ENCODE measurements around the gene PLAGL2. TPM values are rescaled to one million over a fixed set of nuclear protein-coding genes. Genes with fewer than 3 reads are reported as not detected.
"Not testable (repeated sequence)": the region's sequence is repeated elsewhere in the genome, so short reads cannot be mapped to it uniquely, and the experiment has no call there.

Gene PLAGL2
- total RNA-seq, 1 donor from 2014 or later, result 34.9 TPM

DNA sequence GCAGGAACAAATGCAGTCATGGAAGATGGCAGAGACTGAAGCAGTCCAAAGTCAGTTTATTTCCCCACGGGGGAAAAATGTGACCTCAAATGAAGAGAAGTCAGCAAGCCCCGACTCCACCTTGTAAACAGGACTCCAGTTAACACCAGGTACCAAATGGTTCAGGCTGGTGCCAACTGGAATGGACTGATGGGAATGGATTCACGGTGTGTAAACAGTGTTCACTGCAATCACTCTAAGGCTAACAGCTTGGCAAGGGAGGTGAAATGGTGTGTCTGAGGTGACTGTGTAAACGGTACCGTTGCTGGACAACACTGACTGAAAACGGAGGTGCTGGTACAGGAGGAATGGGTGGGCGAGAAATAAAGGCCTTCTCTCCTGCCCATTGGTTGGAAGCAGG, 12.0 kb downstream of the PLAGL2 start:
- no peak overlapping the region for H3K27ac Mint-ChIP-seq (ENCODE audit: unreplicated experiment)
- H3K9me3 Mint-ChIP-seq (ENCODE audit: unreplicated experiment), result no peaks in the 10 kb centered on the region
- no peak overlapping the region for H3K4me3 Mint-ChIP-seq (ENCODE audit: unreplicated experiment)
- no peak for DNase-seq
- TF ChIP-seq, protein P1, sequence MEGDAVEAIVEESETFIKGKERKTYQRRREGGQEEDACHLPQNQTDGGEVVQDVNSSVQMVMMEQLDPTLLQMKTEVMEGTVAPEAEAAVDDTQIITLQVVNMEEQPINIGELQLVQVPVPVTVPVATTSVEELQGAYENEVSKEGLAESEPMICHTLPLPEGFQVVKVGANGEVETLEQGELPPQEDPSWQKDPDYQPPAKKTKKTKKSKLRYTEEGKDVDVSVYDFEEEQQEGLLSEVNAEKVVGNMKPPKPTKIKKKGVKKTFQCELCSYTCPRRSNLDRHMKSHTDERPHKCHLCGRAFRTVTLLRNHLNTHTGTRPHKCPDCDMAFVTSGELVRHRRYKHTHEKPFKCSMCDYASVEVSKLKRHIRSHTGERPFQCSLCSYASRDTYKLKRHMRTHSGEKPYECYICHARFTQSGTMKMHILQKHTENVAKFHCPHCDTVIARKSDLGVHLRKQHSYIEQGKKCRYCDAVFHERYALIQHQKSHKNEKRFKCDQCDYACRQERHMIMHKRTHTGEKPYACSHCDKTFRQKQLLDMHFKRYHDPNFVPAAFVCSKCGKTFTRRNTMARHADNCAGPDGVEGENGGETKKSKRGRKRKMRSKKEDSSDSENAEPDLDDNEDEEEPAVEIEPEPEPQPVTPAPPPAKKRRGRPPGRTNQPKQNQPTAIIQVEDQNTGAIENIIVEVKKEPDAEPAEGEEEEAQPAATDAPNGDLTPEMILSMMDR (IDR thresholded peaks at IDR 0.05; ENCODE audit: partially characterized antibody, unreplicated experiment), result no peak
- H3K36me3 Mint-ChIP-seq (ENCODE audit: unreplicated experiment), result no peaks in the 10 kb centered on the region
- H3K27me3 Mint-ChIP-seq (ENCODE audit: unreplicated experiment), result peaks cover 6% of the 10 kb centered on the region
- H3K4me1 Mint-ChIP-seq (ENCODE audit: low read depth, unreplicated experiment), result peaks cover 5% of the 10 kb centered on the region

DNA sequence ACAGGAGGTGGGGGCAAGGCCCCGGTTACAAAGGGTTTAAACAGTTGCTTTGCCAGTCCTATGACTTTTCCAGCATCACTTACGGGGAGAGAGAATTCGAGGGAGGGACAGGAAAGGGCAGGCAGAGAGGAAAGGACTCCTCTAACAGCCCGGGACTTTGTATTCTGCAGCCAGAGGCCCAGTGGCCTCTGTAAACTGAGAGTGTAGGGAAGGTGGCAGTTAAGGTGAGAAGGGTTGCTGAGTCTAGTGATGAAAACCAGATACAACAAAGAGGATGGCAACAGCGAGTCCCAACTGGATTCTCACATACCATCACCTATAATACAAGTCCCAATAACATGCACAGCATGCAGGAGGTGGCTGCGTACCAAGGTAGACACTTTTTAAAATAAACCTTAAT, 13.5 kb downstream of the PLAGL2 start:
- Mint-ChIP-seq H3K9me3 (ENCODE audit: unreplicated experiment) (peaks cover 2% of the 10 kb centered on the region), H3K4me3 (ENCODE audit: unreplicated experiment) (no peak overlapping the region), H3K4me1 (ENCODE audit: low read depth, unreplicated experiment) (peaks cover 10% of the 10 kb centered on the region), H3K27ac (ENCODE audit: unreplicated experiment) (no peak overlapping the region), H3K36me3 (ENCODE audit: unreplicated experiment) (no peaks in the 10 kb centered on the region), H3K27me3 (ENCODE audit: unreplicated experiment) (peaks cover 6% of the 10 kb centered on the region)
- peak; percentile 3 for DNase-seq
- TF ChIP-seq, protein P1 (IDR thresholded peaks at IDR 0.05; ENCODE audit: partially characterized antibody, unreplicated experiment), result no peak

DNA sequence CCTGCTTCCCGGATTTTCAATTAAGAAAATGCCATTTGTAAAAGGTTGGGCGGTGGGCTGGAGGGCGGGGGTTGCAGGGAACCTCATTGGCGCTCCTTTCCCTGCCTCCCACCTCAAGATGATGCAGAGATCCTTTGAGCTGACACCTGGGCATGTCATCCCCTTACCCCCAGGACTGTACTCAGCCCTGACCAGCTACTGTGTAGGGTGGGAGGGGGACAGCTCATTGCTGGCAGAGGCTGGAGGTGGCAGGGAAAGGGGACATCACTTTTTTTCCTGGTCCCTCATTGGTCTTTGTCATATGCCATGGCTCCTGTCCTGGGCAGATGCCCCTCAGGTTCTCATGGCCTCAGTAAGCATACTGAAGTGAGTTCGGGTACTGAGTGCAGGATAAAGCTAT, 14.2 kb downstream of the PLAGL2 start:
- H3K9me3 Mint-ChIP-seq (ENCODE audit: unreplicated experiment); H3K27ac Mint-ChIP-seq (ENCODE audit: unreplicated experiment); H3K36me3 Mint-ChIP-seq (ENCODE audit: unreplicated experiment); H3K4me3 Mint-ChIP-seq (ENCODE audit: unreplicated experiment): not testable (repeated sequence)
- Mint-ChIP-seq H3K4me1 (ENCODE audit: low read depth, unreplicated experiment) (peaks cover 12% of the 10 kb centered on the region), H3K27me3 (ENCODE audit: unreplicated experiment) (peaks cover 11% of the 10 kb centered on the region)
- peak; percentile 14 for DNase-seq

DNA sequence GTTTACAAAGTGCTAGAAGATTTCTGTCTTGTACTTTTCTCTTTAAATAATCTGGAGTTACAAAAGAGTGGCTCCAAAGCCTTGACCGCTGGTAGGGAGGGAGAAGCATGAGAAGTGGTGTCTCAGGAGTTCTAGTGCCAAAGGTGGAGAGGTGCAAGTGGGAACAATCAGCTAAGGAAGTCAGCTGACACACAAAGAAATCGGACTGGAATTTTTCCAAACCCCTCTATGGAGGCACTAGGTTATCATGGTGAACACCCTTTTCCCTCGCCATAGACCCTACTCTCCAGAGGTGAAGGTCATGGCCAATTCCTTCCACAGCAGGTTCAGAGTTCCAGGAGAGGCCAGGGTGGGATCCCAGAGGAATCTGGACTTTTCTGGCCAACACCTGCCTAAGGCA, 14.8 kb downstream of the PLAGL2 start:
- Mint-ChIP-seq H3K36me3 (ENCODE audit: unreplicated experiment) (no peaks in the 10 kb centered on the region), H3K4me3 (ENCODE audit: unreplicated experiment) (no peak overlapping the region), H3K27ac (ENCODE audit: unreplicated experiment) (no peak overlapping the region), H3K4me1 (ENCODE audit: low read depth, unreplicated experiment) (peaks cover 12% of the 10 kb centered on the region), H3K9me3 (ENCODE audit: unreplicated experiment) (peaks cover 7% of the 10 kb centered on the region), H3K27me3 (ENCODE audit: unreplicated experiment) (peaks cover 14% of the 10 kb centered on the region)
- TF ChIP-seq, protein P1 (IDR thresholded peaks at IDR 0.05; ENCODE audit: partially characterized antibody, unreplicated experiment), result no peak
- no peak for DNase-seq

DNA sequence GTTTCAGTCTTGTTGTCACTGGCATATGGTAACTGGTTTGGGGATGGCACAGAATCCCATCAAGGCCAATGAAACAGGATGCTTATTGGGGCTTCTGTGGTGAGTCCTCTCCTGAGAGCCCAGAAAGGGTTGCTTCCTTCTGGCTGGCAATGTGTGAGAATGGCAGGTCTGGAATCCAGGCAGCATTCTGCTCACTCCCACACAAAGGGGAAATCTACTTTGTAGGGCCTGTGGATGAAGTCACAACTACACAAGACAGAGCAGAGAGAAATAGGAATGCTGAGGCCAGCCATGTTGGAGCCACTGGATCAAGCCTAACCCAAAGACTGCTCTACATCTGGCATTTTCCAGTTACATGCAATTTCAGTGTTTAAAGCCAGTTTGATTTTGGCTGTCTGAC, 15.7 kb downstream of the PLAGL2 start:
- no peak overlapping the region for H3K4me3 Mint-ChIP-seq (ENCODE audit: unreplicated experiment)
- DNase-seq, result peak; percentile 7
- peaks cover 7% of the 10 kb centered on the region for H3K9me3 Mint-ChIP-seq (ENCODE audit: unreplicated experiment)
- H3K27ac Mint-ChIP-seq (ENCODE audit: unreplicated experiment), result no peak overlapping the region
- TF ChIP-seq, protein P1 (IDR thresholded peaks at IDR 0.05; ENCODE audit: partially characterized antibody, unreplicated experiment), result no peak
- no peaks in the 10 kb centered on the region for H3K36me3 Mint-ChIP-seq (ENCODE audit: unreplicated experiment)
- peaks cover 17% of the 10 kb centered on the region for H3K27me3 Mint-ChIP-seq (ENCODE audit: unreplicated experiment)
- peaks cover 12% of the 10 kb centered on the region for H3K4me1 Mint-ChIP-seq (ENCODE audit: low read depth, unreplicated experiment)

DNA sequence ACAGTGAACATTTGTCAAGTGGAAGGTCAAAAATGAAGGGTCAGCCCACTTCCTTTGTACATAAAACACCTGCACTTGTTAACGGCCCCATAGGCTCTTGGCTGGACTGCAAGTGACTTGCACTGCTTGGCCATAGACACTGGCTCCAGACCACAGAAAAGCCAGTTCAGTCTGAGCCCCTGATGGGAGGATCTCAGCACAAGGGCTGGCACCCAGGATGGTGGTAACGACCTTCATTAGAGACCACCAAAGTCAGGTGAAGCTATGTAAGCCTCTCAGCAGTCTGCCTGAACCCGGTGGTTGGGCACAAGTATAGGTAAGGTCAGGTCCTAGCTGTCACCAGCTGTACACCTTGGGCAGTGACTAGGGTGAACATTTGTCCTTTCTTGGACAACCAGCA, 16.1 kb downstream of the PLAGL2 start:
- Mint-ChIP-seq H3K9me3 (ENCODE audit: unreplicated experiment) (peaks cover 8% of the 10 kb centered on the region), H3K36me3 (ENCODE audit: unreplicated experiment) (no peaks in the 10 kb centered on the region), H3K4me3 (ENCODE audit: unreplicated experiment) (peak overlapping the region; percentile 84), H3K27ac (ENCODE audit: unreplicated experiment) (no peak overlapping the region), H3K4me1 (ENCODE audit: low read depth, unreplicated experiment) (peaks cover 12% of the 10 kb centered on the region), H3K27me3 (ENCODE audit: unreplicated experiment) (peaks cover 17% of the 10 kb centered on the region)
- TF ChIP-seq, protein P1 (IDR thresholded peaks at IDR 0.05; ENCODE audit: partially characterized antibody, unreplicated experiment), result no peak
- DNase-seq, result peak; percentile 22
